Activated CD4-positive, alpha-beta T cell treated with anti-CD3 and anti-CD28 coated beads, Interleukin-10, Interleukin-2, amounts not matched to agents 100 ng/mL and 50 ng/mL, durations not matched to agents 16 hours and 8 hours (primary cell): ENCODE measurements around the gene C6orf89.

Source experiments
- DNase-seq: peaks from one replicate; pipeline ENCODE4 v3.0.0-alpha.2; 2020

The C6orf89 gene

DNA sequence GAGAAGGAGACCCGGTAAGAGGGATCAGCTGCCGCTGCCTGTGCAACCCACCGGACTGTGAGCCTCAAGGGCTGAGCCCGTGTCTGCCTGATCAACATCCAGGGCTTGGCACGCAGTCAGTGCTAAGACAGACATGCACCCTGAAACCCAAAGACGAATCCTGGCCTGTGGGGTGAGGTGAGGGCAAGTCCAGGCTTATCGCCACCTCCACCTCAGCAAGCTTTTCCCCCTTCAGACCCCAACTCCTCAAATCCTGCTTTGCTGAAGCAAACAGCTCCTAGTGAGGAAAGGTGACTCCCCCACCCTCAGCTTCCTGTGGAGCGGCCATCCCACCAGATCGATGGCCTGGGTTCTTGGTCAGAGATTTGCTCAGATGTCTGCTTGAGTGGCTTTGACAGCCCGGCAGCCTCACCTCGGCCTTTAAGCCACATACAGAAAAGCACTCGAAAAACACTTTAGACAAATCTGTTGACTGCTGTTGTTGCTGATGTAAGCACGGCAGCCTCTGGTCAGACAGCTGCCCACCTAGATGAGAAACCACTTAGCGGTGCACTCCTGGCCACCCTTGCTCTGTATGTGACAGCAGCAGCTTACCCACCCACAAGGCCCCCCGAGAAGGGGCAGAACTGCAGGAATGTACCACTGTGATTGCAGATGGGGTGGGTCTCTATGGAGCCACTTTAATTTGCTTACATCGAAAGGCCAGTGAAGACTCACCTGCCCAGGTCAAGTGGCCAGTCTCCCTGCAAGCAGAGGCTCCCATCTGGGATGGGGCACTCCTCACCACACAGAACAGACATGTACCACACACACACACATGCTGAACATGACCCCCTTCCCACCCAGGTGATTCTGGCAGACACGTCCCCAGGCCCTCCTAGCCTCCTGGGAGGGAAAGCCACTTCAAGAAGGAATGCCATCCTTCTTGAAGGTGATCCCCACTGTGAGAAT, 85.4 kb downstream of the C6orf89 start:
- DNase-seq, result no peak

DNA sequence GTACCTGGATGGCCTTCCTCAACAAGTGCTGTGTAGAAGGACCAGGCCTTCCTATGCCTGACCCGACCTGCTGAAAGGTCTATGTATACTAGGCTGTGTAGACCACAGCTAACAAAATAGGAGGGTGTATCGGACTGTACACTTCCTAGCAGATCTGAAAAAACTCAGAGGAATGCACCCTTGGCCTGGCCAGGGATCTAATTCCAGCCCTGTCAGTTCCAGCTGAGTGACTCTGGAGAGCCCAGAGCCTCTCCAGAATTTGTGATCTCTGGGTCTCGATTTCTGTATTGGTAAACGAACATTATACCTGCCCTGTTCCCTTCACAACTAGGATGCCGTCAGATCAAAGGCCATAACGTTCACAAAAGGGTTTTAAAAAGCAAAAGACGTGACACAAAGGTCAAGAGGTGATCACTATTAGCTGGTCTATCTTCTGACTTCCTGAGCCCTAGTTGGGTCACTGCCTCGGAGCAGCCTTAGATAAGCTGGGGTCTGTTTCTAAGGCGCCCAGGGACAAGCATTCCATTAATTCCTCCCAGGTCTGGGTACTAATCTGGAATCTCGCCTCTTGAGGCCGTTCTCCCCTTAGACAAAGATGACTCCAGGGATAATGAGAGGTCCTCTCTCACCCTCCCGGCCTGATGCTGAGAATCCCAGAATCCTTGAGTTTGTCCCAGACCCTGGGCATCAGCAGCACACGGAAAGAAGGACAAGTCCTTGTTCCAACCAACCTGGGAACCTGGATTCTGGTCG, 86.3 kb downstream of the C6orf89 start:
- no peak for DNase-seq

DNA sequence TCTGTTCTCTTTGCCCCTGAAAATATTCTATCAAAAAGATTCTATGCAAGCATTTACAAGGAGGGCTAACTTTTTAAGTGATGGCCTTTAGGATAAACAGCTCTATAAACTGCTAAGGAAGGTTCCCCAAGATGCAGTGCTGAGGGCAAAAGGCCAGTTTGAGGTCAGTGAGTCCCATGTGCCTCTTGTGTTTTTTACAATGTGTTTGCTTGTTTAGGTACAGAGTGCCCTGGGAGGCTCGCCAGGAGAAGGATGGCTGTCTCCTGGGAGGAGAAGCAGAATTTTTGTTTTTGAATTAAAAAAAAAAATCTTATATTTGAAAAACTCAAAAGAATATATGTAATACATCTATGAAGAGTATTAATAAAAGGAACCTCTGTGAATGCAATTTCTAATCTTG, 87.4 kb downstream of the C6orf89 start:
- no peak for DNase-seq

DNA sequence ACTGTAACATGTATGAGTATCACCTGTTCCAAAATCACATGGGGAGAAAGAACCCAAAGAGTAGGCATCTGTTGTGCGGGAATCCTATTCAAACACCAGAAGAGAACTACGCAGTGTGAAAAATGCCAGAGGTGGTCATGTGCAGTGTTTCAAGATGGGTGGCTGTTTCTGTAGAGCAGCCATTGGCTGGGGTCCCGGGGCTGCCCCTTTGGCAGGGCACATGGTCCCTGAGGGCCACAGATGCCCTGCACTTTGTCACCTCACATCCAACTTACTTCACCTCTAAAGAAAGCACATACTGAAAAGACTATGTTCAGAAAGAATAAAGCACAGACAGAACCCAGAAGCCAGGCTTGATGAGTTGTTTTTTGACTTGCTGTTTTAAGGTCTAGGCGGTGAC, 87.9 kb downstream of the C6orf89 start:
- DNase-seq, result no peak

DNA sequence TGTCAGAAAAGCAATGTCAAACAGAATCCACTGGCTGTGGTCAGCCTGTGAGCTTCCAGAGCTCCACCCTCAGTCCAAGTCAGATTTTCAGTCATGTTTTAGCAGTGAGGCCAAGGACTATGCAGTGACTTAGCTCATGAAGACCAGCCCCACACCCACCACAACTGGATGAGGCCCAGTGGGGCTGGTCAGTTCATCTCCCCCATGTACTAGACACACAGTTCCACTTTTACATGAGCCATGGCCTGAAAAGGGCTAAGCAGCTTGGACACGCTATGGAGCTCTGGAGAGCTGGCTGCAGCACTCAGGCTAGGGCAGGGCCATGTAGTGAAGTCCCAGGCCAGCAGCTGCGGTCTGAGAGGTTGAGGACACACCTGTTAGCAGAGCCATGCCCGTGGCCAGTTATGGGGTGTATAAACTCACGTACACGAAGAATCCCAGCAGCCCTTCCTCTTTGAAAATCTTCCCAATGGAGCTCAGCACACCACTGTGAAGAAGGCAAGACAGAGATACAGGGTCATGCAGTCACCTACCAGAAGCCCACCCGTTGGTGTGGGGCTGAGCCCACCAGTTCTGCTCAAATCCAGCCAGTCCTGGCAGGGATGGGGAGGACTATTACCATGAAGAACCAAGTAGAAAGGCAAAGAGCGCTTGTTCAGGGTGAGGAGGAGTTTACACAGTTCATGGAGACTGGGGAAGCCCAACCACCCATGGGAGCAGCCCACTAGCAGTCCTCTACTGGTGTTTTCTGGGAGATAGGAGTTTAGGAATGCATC, 89.7 kb downstream of the C6orf89 start:
- DNase-seq, result no peak

DNA sequence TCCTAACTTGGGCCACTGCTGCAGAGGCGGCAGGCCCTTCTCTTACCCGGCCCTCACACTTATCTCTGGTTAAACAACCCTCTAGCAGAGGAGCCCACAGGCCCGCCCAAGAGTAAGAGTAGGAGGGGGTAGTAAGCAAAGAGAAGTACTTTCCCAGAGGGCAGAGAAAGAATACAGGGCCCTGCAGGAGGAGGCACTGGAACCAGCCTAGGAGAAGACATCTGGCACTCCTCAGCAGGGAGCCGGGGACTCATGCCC, 90.2 kb downstream of the C6orf89 start:
- no peak for DNase-seq

DNA sequence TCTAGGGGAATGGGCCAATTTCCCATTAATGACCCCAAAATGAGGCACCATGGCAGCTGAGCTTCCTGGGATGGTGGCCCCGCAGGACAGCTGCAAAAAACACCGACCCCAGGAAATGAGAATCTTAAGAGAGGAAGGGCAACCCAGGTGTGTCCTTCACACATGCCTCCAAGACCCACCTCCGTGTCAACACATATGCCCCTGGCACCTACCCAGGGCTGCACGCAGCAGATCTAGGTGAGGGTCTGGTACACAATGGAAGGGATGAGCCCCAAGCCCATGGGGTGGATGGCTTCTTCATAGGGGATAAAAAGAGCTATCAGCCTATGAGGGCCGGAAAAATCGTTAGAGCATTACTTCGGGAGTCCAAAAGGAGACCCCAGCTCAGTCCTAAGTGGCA, 90.8 kb downstream of the C6orf89 start:
- no peak for DNase-seq

DNA sequence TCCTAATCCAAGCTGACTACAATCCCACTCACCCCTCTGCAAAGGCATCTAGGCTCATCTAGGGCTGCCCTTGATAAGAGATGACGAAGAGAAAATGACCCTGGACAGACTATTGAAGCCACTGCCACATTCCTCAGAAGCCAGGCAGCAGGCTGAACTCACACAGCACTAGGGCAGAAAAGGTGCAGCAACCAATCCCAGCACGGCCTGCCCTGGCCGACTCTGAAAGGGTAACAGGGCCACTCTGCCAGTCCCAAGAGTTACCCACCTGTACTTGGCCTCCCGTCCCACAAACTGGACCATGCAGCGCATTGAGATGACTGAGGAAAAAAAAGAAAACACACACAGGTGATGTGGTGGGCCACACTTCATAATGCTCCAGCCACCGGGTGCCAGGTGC, 91.2 kb downstream of the C6orf89 start:
- no peak for DNase-seq

DNA sequence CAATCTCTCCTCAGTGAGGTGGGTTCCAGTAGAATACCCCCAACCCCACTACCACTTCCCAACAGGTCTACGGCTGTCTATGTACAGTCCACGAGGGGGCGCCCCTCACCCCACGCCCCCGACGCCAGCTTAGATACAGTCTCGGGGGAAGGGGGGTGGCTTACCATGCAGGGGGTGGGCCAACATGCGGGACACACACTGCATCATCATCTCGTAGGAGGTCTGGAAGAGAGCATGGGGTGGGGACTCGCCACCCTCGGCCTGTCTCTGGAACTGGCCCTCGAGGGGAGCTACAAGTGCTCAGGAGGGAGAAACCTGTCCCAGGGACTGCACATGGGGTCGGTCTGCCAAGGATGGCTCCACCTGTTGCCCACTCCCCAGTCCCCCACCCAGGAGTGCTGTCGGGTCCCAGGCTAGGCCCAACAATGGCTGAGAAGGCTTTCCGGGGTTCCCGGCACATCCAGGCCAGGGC, 91.8 kb downstream of the C6orf89 start:
- no peak for DNase-seq
